DOHH2 (cell line): ENCODE results near the gene ALK.

ENCODE experiments used
- H3F3A ChIP-seq: fragments of 200-600 bp; sonication (generic), shearing (Covaris generic); 2 replicates; pipeline ENCODE4 v1.6.0; 2016; ENCODE audit warnings: antibody characterized with exemption, mild to moderate bottlenecking; ENCODE audit not compliant: control insufficient read depth, insufficient read depth
- H3K27ac ChIP-seq: fragments of 200-600 bp; sonication (generic); 2 replicates; pipeline ENCODE4 v1.5.1; 2014; ENCODE audit warnings: low read depth, mild to moderate bottlenecking, low read length, moderate library complexity
- H3K27me3 ChIP-seq: fragments of 200-600 bp; sonication (generic); 2 replicates; pipeline ENCODE4 v1.6.1; 2014; ENCODE audit warnings: mild to moderate bottlenecking, low read length, mixed read lengths; ENCODE audit not compliant: control insufficient read depth
- H3K36me3 ChIP-seq: fragments of 200-600 bp; sonication (generic); 2 replicates; pipeline ENCODE4 v1.6.1; 2014; ENCODE audit warnings: mild to moderate bottlenecking, low read length, moderate library complexity, mixed read lengths; ENCODE audit not compliant: control insufficient read depth
- H3K4me1 ChIP-seq: fragments of 200-600 bp; sonication (generic); 2 replicates; pipeline ENCODE4 v1.6.1; 2014; ENCODE audit warnings: mild to moderate bottlenecking, low read length, mixed read lengths; ENCODE audit not compliant: control insufficient read depth
- H3K4me2 ChIP-seq: fragments of 200-600 bp; sonication (generic); 2 replicates; pipeline ENCODE4 v1.6.0; 2014; ENCODE audit warnings: mild to moderate bottlenecking, low read length, moderate library complexity
- H3K4me3 ChIP-seq: fragments of 200-600 bp; sonication (generic); 2 replicates; pipeline ENCODE4 v1.5.1; 2014; ENCODE audit warnings: mild to moderate bottlenecking, low read length, mixed read lengths
- H3K79me2 ChIP-seq: fragments of 200-600 bp; sonication (generic); 2 replicates; pipeline ENCODE4 v1.6.1; 2014; ENCODE audit warnings: mild to moderate bottlenecking, low read length, mixed read lengths; ENCODE audit not compliant: control insufficient read depth
- H3K9me2 ChIP-seq: fragments of 200-600 bp; sonication (generic); replicated peaks from 2 replicates; pipeline ENCODE4 v1.6.1; 2014; ENCODE audit warnings: mild to moderate bottlenecking, low read length, mixed read lengths; ENCODE audit not compliant: control insufficient read depth
- H3K9me3 ChIP-seq: fragments of 200-600 bp; sonication (generic); 2 replicates; pipeline ENCODE4 v1.6.1; 2014; ENCODE audit warnings: antibody characterized with exemption, low read length, mixed read lengths; ENCODE audit not compliant: control insufficient read depth, insufficient read depth
- H4K20me1 ChIP-seq: fragments of 200-600 bp; sonication (generic); 2 replicates; pipeline ENCODE4 v1.6.0; 2014; ENCODE audit warnings: low read depth, mild to moderate bottlenecking, antibody characterized with exemption, low read length, moderate library complexity; ENCODE audit not compliant: control insufficient read depth, insufficient read depth
- CTCF ChIP-seq: fragments of 200-600 bp; sonication (generic); IDR thresholded peaks from one replicate; pipeline ENCODE4 v1.5.1; 2014; ENCODE audit warnings: antibody characterized with exemption, mild to moderate bottlenecking, low read depth, low read length; ENCODE audit not compliant: poor library complexity, severe bottlenecking
- EZH2phosphoT487 ChIP-seq: fragments of 200-600 bp; sonication (generic); IDR thresholded peaks from 2 replicates; pipeline ENCODE4 v1.6.1; 2017; ENCODE audit warnings: borderline replicate concordance, mild to moderate bottlenecking, antibody characterized with exemption, low read length, moderate library complexity, mixed read lengths

Gene ALK

GRCh38 chr2:29576231-29576630 lies 345.2 kb downstream of the ALK start:
- Histone ChIP-seq H4K20me1 (no peaks in the 10 kb centered on the region), H3K79me2 (no peaks in the 10 kb centered on the region), H3K4me3 (no peak overlapping the region), H3K36me3 (no peaks in the 10 kb centered on the region), H3F3A (no peaks in the 10 kb centered on the region), H3K4me2 (no peak overlapping the region), H3K4me1 (no peaks in the 10 kb centered on the region), H3K27me3 (no peaks in the 10 kb centered on the region), H3K9me2 (no peaks in the 10 kb centered on the region), H3K9me3 (no peaks in the 10 kb centered on the region), H3K27ac (no peak overlapping the region)
- no peak for TF ChIP-seq CTCF
- no peak for TF ChIP-seq EZH2phosphoT487

- H3K4me3 ChIP-seq: no peak overlapping the region
- no peaks in the 10 kb centered on the region for H3F3A ChIP-seq
- no peak overlapping the region for H3K27ac ChIP-seq
- H3K27me3 ChIP-seq: no peaks in the 10 kb centered on the region
- H3K9me2 ChIP-seq: no peaks in the 10 kb centered on the region
- no peaks in the 10 kb centered on the region for H3K4me1 ChIP-seq
- no peak overlapping the region for H3K4me2 ChIP-seq
- H4K20me1 ChIP-seq: no peaks in the 10 kb centered on the region
- no peaks in the 10 kb centered on the region for H3K79me2 ChIP-seq
- TF ChIP-seq EZH2phosphoT487 (no peak), CTCF (no peak)
- no peaks in the 10 kb centered on the region for H3K36me3 ChIP-seq
- H3K9me3 ChIP-seq: no peaks in the 10 kb centered on the region
These were observed 346.0 kb downstream of the ALK start for GRCh38 chr2:29575370-29575890.

GRCh38 chr2:29573612-29574011 lies 347.8 kb downstream of the ALK start:
- no peaks in the 10 kb centered on the region for H3K9me3 ChIP-seq
- H3K27ac ChIP-seq: no peak overlapping the region
- no peaks in the 10 kb centered on the region for H4K20me1 ChIP-seq
- H3K4me3 ChIP-seq: no peak overlapping the region
- no peak overlapping the region for H3K4me2 ChIP-seq
- TF ChIP-seq EZH2phosphoT487 (no peak), CTCF (no peak)
- H3K27me3 ChIP-seq: no peaks in the 10 kb centered on the region
- no peaks in the 10 kb centered on the region for H3K9me2 ChIP-seq
- no peaks in the 10 kb centered on the region for H3K36me3 ChIP-seq
- H3K79me2 ChIP-seq: no peaks in the 10 kb centered on the region
- H3K4me1 ChIP-seq: no peaks in the 10 kb centered on the region
- H3F3A ChIP-seq: no peaks in the 10 kb centered on the region

- TF ChIP-seq CTCF: no peak
- no peak for TF ChIP-seq EZH2phosphoT487
- H3K79me2 ChIP-seq: no peaks in the 10 kb centered on the region
- no peak overlapping the region for H3K4me3 ChIP-seq
These were observed 348.2 kb downstream of the ALK start for GRCh38 chr2:29573147-29573546.

More at GRCh38 chr2:29573147-29573546, 348.2 kb downstream of the ALK start:
- Histone ChIP-seq H3K36me3 (no peaks in the 10 kb centered on the region), H3K9me2 (no peaks in the 10 kb centered on the region), H4K20me1 (no peaks in the 10 kb centered on the region), H3K27me3 (no peaks in the 10 kb centered on the region), H3K9me3 (no peaks in the 10 kb centered on the region), H3K4me2 (no peak overlapping the region), H3K4me1 (no peaks in the 10 kb centered on the region), H3K27ac (no peak overlapping the region), H3F3A (no peaks in the 10 kb centered on the region)
